ENCODE measurements around the gene IQGAP1.
A peak's percentile ranks its signal among the peaks of the same experiment; 100 is the strongest.
"Not testable (repeated sequence)": the region's sequence is repeated elsewhere in the genome, so short reads cannot be mapped to it uniquely, and the experiment has no call there.

IQGAP1 gene

GRCh38 chr15:90513448-90513847 is 125.4 kb downstream of the IQGAP1 start:
- no peak overlapping the region for H3K4me3 ChIP-seq
- TF ChIP-seq, protein P1, sequence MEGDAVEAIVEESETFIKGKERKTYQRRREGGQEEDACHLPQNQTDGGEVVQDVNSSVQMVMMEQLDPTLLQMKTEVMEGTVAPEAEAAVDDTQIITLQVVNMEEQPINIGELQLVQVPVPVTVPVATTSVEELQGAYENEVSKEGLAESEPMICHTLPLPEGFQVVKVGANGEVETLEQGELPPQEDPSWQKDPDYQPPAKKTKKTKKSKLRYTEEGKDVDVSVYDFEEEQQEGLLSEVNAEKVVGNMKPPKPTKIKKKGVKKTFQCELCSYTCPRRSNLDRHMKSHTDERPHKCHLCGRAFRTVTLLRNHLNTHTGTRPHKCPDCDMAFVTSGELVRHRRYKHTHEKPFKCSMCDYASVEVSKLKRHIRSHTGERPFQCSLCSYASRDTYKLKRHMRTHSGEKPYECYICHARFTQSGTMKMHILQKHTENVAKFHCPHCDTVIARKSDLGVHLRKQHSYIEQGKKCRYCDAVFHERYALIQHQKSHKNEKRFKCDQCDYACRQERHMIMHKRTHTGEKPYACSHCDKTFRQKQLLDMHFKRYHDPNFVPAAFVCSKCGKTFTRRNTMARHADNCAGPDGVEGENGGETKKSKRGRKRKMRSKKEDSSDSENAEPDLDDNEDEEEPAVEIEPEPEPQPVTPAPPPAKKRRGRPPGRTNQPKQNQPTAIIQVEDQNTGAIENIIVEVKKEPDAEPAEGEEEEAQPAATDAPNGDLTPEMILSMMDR (IDR thresholded peaks at IDR 0.05) = no peak
- no peak overlapping the region for H3K27ac ChIP-seq

GRCh38 chr15:90513893-90514292 is 125.9 kb downstream of the IQGAP1 start:
- DNase-seq (ENCODE audit: low spot score); H3K27ac ChIP-seq; H3K4me3 ChIP-seq: not testable (repeated sequence)

More at GRCh38 chr15:90513448-90513847, 125.4 kb downstream of the IQGAP1 start:
- no peak for DNase-seq (ENCODE audit: low spot score)

DNA sequence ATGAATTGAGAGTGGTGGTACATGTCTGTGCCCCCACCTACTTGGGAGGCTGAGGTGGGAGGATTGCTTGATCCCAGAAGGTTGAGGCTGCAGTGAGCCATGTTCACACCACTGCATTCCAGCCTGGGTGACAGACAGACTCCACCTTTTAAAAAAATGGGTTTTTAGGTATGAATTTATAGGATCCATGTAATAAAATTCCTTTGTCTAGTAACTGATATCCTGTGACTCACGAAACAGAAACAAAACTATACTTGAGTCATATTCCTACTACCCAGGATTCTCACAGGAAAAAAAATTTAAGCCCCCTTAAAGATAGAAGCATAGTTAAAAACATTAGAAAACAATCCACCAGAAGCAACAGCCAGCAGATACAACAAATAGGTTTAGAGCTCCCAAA is 131.6 kb downstream of the IQGAP1 start:
- TF ChIP-seq, protein P1 (IDR thresholded peaks at IDR 0.05) = no peak
- Histone ChIP-seq H3K27ac (no peak overlapping the region), H3K4me3 (no peak overlapping the region)
- no peak for DNase-seq (ENCODE audit: low spot score)

DNA sequence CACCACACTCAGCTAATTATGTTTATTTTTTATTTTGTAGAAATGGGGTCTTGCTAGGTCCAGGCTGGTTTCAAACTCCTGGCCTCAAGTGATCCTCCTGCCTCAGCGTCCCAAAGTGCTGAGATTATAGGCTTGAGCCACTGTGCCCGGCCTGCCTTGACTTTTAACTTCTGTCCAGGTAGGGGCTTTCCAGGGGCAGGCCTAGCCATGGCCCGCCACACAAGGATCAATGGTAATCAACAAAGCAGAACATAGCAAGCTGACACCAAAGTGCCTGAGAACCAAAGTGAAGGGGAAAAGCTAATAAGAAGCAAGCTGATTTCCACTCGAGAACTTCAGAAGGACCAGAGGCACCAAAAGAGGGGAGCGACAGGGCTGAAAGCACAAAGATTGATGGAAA is 132.3 kb downstream of the IQGAP1 start:
- Histone ChIP-seq H3K27ac (no peak overlapping the region), H3K4me3 (no peak overlapping the region)
- TF ChIP-seq, protein P1 (IDR thresholded peaks at IDR 0.05) = no peak
- DNase-seq (ENCODE audit: low spot score) = no peak

GRCh38 chr15:90523373-90523772 is 135.3 kb downstream of the IQGAP1 start:
- no peak for DNase-seq (ENCODE audit: low spot score)
- Histone ChIP-seq H3K27ac (no peak overlapping the region), H3K4me3 (no peak overlapping the region)
- TF ChIP-seq, protein P1 (IDR thresholded peaks at IDR 0.05) = no peak

GRCh38 chr15:90524018-90524803 is 136.2 kb downstream of the IQGAP1 start:
- not testable (repeated sequence) for H3K4me3 ChIP-seq; H3K27ac ChIP-seq; DNase-seq (ENCODE audit: low spot score)

GRCh38 chr15:90529011-90529370 is 140.9 kb downstream of the IQGAP1 start:
- TF ChIP-seq, protein P1 (IDR thresholded peaks at IDR 0.05) = no peak
- no peak for DNase-seq (ENCODE audit: low spot score)
- peak overlapping the region; percentile 97 to 99 for H3K27ac ChIP-seq
- H3K4me3 ChIP-seq = peak overlapping the region; percentile 95

DNA sequence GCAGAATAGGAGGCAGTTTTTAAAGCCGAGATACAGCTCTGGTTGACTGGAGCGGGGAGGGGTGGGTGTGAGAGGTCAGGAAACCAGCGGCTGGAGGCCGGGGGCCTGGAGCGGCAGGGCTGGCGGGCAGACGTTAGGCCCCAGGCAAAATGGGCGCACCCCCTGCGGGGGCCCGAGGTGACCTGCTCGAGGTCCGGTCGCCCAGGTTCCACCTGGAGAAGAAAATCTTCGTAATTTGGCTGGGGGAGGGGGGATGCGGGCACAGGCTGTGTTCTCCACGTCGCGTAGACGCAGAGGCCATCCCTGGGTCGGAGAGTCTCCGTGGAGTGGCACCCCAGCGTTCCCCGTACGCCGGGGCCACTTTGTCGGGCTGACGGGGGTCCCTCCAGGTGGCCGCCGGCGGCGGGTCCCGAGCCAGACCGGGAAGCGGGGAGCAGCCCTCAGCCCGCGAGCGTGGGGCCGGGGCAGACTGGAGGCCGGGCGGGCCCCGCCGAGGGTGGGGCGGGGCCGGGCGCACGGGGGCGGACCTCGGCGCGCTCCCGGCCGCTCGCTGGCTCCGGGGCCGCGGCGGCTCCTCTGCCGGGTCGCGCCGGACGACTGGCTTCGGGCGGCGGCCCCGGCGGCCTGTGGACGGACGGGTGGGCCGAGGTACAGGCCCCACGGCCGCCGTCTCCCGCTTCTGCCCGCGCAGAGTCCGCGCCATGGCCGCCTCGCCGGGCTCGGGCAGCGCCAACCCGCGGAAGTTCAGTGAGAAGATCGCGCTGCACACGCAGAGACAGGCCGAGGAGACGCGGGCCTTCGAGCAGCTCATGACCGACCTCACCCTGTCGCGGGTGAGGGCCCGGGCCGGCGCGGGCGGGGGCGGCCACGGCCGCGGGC is 141.6 kb downstream of the IQGAP1 start, which contains the start of gene CRTC3:
Gene CRTC3, plus strand, starts transcription at position 553 of the 879 bp plus-strand sequence. Its CDS starts 149 bp downstream, at position 702.
- TF ChIP-seq, protein P1 (IDR thresholded peaks at IDR 0.05) = no peak
- DNase-seq (ENCODE audit: low spot score) = peak; percentile 78
- peak within 1 kb of the TSS; percentile 97 to 99 for H3K27ac ChIP-seq
- H3K4me3 ChIP-seq = peak within 1 kb of the TSS; percentile 95
